B cell (primary cell): ENCODE results near the gene MYL5. TPM values are rescaled to one million over a fixed set of nuclear protein-coding genes. Genes with fewer than 3 reads are reported as not detected.

Experiments used
- ATAC-seq: fragments of 200-7000 bp; cut with Tn5 transposase; one replicate; pipeline ENCODE4 v1.10.0; 2021; ENCODE audit warnings: low read depth, mild to moderate bottlenecking, moderate number of reproducible peaks, moderate library complexity
- CTCF ChIA-PET: fragments of 350-600 bp; sonication (Branson Sonifier 250); formaldehyde crosslinking; loops from one replicate; lab custom pipeline; 2021; ENCODE audit warnings: antibody characterized with exemption, inconsistent platforms; lab: Charles Lee
- POLR2A ChIA-PET: fragments of 350-600 bp; sonication (Branson Sonifier 250); formaldehyde crosslinking; loops from one replicate; lab custom pipeline; 2021; ENCODE audit warnings: antibody characterized with exemption; lab: Charles Lee
- DNase-seq: peaks from one replicate; pipeline ENCODE4 v3.0.0; 2013
- H2AFZ ChIP-seq: 2 replicates; pipeline ENCODE4 v1.6.1; 2012; ENCODE audit warnings: mild to moderate bottlenecking, low read depth, low read length; ENCODE audit not compliant: insufficient read depth, poor library complexity, severe bottlenecking
- H3K27ac ChIP-seq, 2 donors: 1 replicate in 1 of 2; 2 replicates in 1 of 2; pipeline ENCODE4 v1.5.1; 2012 to 2013; ENCODE audit warnings: low read length in 2 of 2, mild to moderate bottlenecking in 2 of 2, moderate library complexity in 1 of 2
- H3K27me3 ChIP-seq, 4 experiments: fragments of 200-600 bp in 1 of 4; sonication (generic) in 1 of 4; replicated peaks in 1 of 4; 1 replicate in 2 of 4; 2 replicates in 2 of 4; pipeline versions ENCODE4 v1.6.1 to v1.7.0; 2013 to 2016; ENCODE audit warnings: low read length in 3 of 4, mild to moderate bottlenecking in 2 of 4, mixed read lengths in 1 of 4, moderate library complexity in 1 of 4; ENCODE audit not compliant: insufficient read depth in 4 of 4, control insufficient read depth in 3 of 4; ENCODE audit errors: control extremely low read depth in 1 of 4
- H3K36me3 ChIP-seq, 2 experiments: replicated peaks in 1 of 2; 1 replicate in 1 of 2; 2 replicates in 1 of 2; pipeline versions ENCODE4 v1.6.1 to v1.7.1; 2013; ENCODE audit warnings: low read length in 1 of 2; ENCODE audit not compliant: insufficient read depth in 2 of 2, control insufficient read depth in 1 of 2; ENCODE audit errors: control extremely low read depth in 1 of 2, extremely low read depth in 1 of 2
- H3K4me1 ChIP-seq, 2 donors: fragments of 200-600 bp in 1 of 2; sonication (generic) in 1 of 2; 1 replicate in 1 of 2; 2 replicates in 1 of 2; pipeline versions ENCODE4 v1.5.1 to v1.6.1; 2013 to 2017; ENCODE audit warnings: low read length in 2 of 2; ENCODE audit not compliant: control insufficient read depth in 2 of 2, insufficient read depth in 2 of 2
- H3K4me2 ChIP-seq: replicated peaks from 2 replicates; pipeline ENCODE3; 2012; ENCODE audit warnings: mild to moderate bottlenecking, low read depth, low read length; ENCODE audit not compliant: poor library complexity, severe bottlenecking
- H3K4me3 ChIP-seq, 5 experiments: fragments of 200-600 bp in 1 of 5; sonication (generic) in 1 of 5; 1 replicate in 3 of 5; 2 replicates in 2 of 5; pipeline versions ENCODE4 v1.5.1 to v1.7.0; 2011 to 2016; ENCODE audit warnings: low read length in 4 of 5, mild to moderate bottlenecking in 4 of 5, low read depth in 2 of 5, control low read depth in 1 of 5, moderate library complexity in 1 of 5; ENCODE audit not compliant: insufficient read depth in 1 of 5; ENCODE audit errors: control extremely low read depth in 1 of 5, extremely low read depth in 1 of 5
- H3K79me2 ChIP-seq: fragments of 200-600 bp; sonication (generic); one replicate; pipeline ENCODE4 v1.6.0; 2016; ENCODE audit warnings: low read length; ENCODE audit not compliant: control insufficient read depth, insufficient read depth
- H3K9ac ChIP-seq: fragments of 200-600 bp; sonication (generic); 2 replicates; pipeline ENCODE4 v1.6.1; 2017; ENCODE audit warnings: mild to moderate bottlenecking, low read length, moderate library complexity
- H3K9me3 ChIP-seq, 3 donors: one replicate each; pipeline versions ENCODE4 v1.6.1 to v1.7.1; 2013; ENCODE audit warnings: low read length in 2 of 3; ENCODE audit not compliant: control insufficient read depth in 2 of 3, insufficient read depth in 1 of 3; ENCODE audit errors: control extremely low read depth in 1 of 3
- H4K20me1 ChIP-seq: 2 replicates; pipeline ENCODE4 v1.6.0; 2012; ENCODE audit warnings: mild to moderate bottlenecking, low read length; ENCODE audit not compliant: insufficient read depth, control insufficient read depth, poor library complexity, severe bottlenecking
- H3K27ac Mint-ChIP-seq: one replicate; pipeline ENCODE4 v1.8.0; 2021; ENCODE audit warnings: mixed read lengths
- H3K27me3 Mint-ChIP-seq: one replicate; pipeline ENCODE4 v1.8.0; 2021; ENCODE audit warnings: mixed read lengths
- H3K4me1 Mint-ChIP-seq: one replicate; pipeline ENCODE4 v1.8.0; 2021; ENCODE audit warnings: mixed read lengths
- H3K4me3 Mint-ChIP-seq: one replicate; pipeline ENCODE4 v1.8.0; 2021; ENCODE audit warnings: mixed read lengths
- H3K9me3 Mint-ChIP-seq: one replicate; pipeline ENCODE4 v1.8.0; 2022; ENCODE audit warnings: mixed read lengths; ENCODE audit not compliant: insufficient read depth
- CTCF ChIP-seq: fragments of 200-600 bp; IDR thresholded peaks from one replicate; pipeline ENCODE4 v1.8.0; 2022; ENCODE audit warnings: antibody characterized with exemption, mild to moderate bottlenecking
- EZH2 ChIP-seq: IDR thresholded peaks from 2 replicates; pipeline ENCODE4 v1.6.1; 2012; ENCODE audit warnings: borderline replicate concordance, low read depth, mild to moderate bottlenecking, moderate library complexity, low read length; ENCODE audit not compliant: insufficient read depth, poor library complexity, severe bottlenecking
- WGBS: methylation state at CpG from one replicate; pipeline ENCODE4 v1.1.5; 2013; ENCODE audit warnings: missing lambda C conversion rate; ENCODE audit not compliant: insufficient coverage; 5-methylcytosine and 5-hydroxymethylcytosine counted together
- intact Hi-C: fragments of 100-400 bp; cut with micrococcal nuclease; formaldehyde crosslinking; loops from one replicate; pipeline ENCODE4 v1.10.0; 2022
- polyA plus RNA-seq: library from polyadenylated mRNA; depleted of rRNA; stranded (reverse); fragments of >200 nt; gene quantifications from 2 replicates; pipeline ENCODE4 v1.2.3, GENCODE V29; 2012
- total RNA-seq, 2 donors: library from RNA; stranded (reverse); fragments of 120-200 nt in 1 of 2; gene quantifications; 1 replicate in 1 of 2; 2 replicates in 1 of 2; pipeline versions ENCODE4 v1.2.3 to v1.2.4, GENCODE V29; 2013 to 2022

MYL5 gene
- total and polyA plus RNA-seq, 2 donors (not counting 1 experiment from before 2014, with no cell fraction given): 16.9 to 38.3 TPM

DNA sequence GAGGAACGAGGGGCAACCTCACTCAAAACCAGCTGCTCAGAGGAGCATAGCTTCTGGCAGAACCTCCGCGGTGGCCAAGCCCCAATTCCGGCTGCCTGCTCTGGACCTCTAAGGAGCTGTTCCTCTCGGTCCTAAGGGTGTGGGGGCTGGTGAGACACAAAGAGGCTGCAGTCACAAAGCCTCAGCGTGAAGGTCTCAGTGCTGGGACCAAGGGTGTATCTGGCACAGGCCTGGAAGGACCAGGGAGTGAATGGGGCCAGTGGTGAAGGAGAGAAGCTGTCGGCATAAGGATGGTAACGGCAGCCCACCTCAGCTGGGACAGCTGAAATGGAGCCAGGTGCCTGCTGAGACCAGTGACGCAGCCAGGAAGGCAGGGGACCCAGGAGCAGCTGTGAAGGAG is 43.7 kb upstream of the MYL5 start:
- no peaks in the 10 kb centered on the region for H3K27me3 ChIP-seq
- Mint-ChIP-seq H3K9me3 (no peaks in the 10 kb centered on the region), H3K4me3 (no peak overlapping the region), H3K27me3 (no peaks in the 10 kb centered on the region), H3K27ac (no peak overlapping the region), H3K4me1 (no peaks in the 10 kb centered on the region)
- ChIA-PET POLR2A (no interaction called here), CTCF (interaction anchor here (1.2 kb wide), 1 partner anchor 13 kb away, joined by 3 read pairs; no protein-coding TSS in a partner anchor)
- no peaks in the 10 kb centered on the region for H3K36me3 ChIP-seq
- TF ChIP-seq EZH2 (no peak), CTCF (no peak)
- H3K9ac ChIP-seq: no peak overlapping the region
- peaks cover 0 to 25% (median 3%) of the 10 kb centered on the region in 3 donors for H3K9me3 ChIP-seq
- H2AFZ ChIP-seq: no peak overlapping the region
- no peak overlapping the region for H3K4me3 ChIP-seq
- no peak overlapping the region for H3K27ac ChIP-seq
- no peak for DNase-seq
- no peaks in the 10 kb centered on the region for H3K4me1 ChIP-seq
- H4K20me1 ChIP-seq: no peaks in the 10 kb centered on the region
- 82% methylated on average over 9 of the region's 9 CpGs for WGBS
- no peaks in the 10 kb centered on the region for H3K79me2 ChIP-seq
- intact Hi-C loops: no loop called here
- no peak overlapping the region for H3K4me2 ChIP-seq
- no peak for ATAC-seq

GRCh38 chr4:632196-632790 is 42.0 kb upstream of the MYL5 start:
- no peaks in the 10 kb centered on the region for H3K79me2 ChIP-seq
- intact Hi-C loops: no loop called here
- no peaks in the 10 kb centered on the region for H3K4me1 Mint-ChIP-seq
- ATAC-seq: no peak
- WGBS: 97% methylated on average over 15 of the region's 16 CpGs
- H3K27me3 Mint-ChIP-seq: no peaks in the 10 kb centered on the region
- no peak overlapping the region for H3K27ac Mint-ChIP-seq
- H4K20me1 ChIP-seq: no peaks in the 10 kb centered on the region
- H3K36me3 ChIP-seq: no peaks in the 10 kb centered on the region
- no peak for TF ChIP-seq EZH2
- TF ChIP-seq CTCF: no peak
- no peaks in the 10 kb centered on the region for H3K9me3 Mint-ChIP-seq
- no peak overlapping the region for H2AFZ ChIP-seq
- no peak overlapping the region for H3K9ac ChIP-seq
- no peaks in the 10 kb centered on the region for H3K4me1 ChIP-seq
- H3K9me3 ChIP-seq: peaks cover 0 to 30% (median 3%) of the 10 kb centered on the region in 3 donors
- no peak for DNase-seq
- POLR2A ChIA-PET: no interaction called here
- no peak overlapping the region for H3K4me3 Mint-ChIP-seq
- CTCF ChIA-PET: no interaction called here
- H3K27ac ChIP-seq: no peak overlapping the region
- H3K4me2 ChIP-seq: no peak overlapping the region
- H3K4me3 ChIP-seq: no peak overlapping the region
- no peaks in the 10 kb centered on the region for H3K27me3 ChIP-seq
